Measurements from ENCODE around the gene SIGMAR1.

Gene SIGMAR1

GRCh38 chr9:34625186-34625486, 12.5 kb downstream of the SIGMAR1 start:
- Histone ChIP-seq H3K9ac (ENCODE audit: low read length) (no peak overlapping the region), H2AFZ (ENCODE audit: low read length) (no peak overlapping the region), H3K27ac (ENCODE audit: low read length) (no peak overlapping the region), H3K79me2 (ENCODE audit: low read length) (peaks cover 1% of the 10 kb centered on the region), H3K9me3 (replicated peaks; ENCODE audit: insufficient read depth, low read length) (no peaks in the 10 kb centered on the region), H3K36me3 (replicated peaks; ENCODE audit: insufficient read depth, low read length) (no peaks in the 10 kb centered on the region), H3K4me1 (ENCODE audit: low read length) (peaks cover 9% of the 10 kb centered on the region; the same call in 1 of the 2 replicates), H3K9me2 (replicated peaks; ENCODE audit: insufficient read depth, low read length) (no peaks in the 10 kb centered on the region), H3K4me3 (ENCODE audit: low read length) (no peak overlapping the region), H3K4me2 (ENCODE audit: low read depth, low read length) (no peak overlapping the region), H3F3A (ENCODE audit: insufficient read depth, low read length) (no peaks in the 10 kb centered on the region), H3K27me3 (replicated peaks; ENCODE audit: insufficient read depth, low read length) (peaks cover 72% of the 10 kb centered on the region), H4K20me1 (ENCODE audit: insufficient read depth, low read length) (no peaks in the 10 kb centered on the region)
- DNase-seq: no peak
- TF ChIP-seq EZH2 (optimal IDR thresholded peaks at IDR 0.05; ENCODE audit: low read depth, low read length): no peak
- TF ChIP-seq EZH2phosphoT487 (IDR thresholded peaks at IDR 0.05; ENCODE audit: low read length): no peak
- TF ChIP-seq, protein P1, sequence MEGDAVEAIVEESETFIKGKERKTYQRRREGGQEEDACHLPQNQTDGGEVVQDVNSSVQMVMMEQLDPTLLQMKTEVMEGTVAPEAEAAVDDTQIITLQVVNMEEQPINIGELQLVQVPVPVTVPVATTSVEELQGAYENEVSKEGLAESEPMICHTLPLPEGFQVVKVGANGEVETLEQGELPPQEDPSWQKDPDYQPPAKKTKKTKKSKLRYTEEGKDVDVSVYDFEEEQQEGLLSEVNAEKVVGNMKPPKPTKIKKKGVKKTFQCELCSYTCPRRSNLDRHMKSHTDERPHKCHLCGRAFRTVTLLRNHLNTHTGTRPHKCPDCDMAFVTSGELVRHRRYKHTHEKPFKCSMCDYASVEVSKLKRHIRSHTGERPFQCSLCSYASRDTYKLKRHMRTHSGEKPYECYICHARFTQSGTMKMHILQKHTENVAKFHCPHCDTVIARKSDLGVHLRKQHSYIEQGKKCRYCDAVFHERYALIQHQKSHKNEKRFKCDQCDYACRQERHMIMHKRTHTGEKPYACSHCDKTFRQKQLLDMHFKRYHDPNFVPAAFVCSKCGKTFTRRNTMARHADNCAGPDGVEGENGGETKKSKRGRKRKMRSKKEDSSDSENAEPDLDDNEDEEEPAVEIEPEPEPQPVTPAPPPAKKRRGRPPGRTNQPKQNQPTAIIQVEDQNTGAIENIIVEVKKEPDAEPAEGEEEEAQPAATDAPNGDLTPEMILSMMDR (IDR thresholded peaks at IDR 0.05; ENCODE audit: low read length): no peak

DNA sequence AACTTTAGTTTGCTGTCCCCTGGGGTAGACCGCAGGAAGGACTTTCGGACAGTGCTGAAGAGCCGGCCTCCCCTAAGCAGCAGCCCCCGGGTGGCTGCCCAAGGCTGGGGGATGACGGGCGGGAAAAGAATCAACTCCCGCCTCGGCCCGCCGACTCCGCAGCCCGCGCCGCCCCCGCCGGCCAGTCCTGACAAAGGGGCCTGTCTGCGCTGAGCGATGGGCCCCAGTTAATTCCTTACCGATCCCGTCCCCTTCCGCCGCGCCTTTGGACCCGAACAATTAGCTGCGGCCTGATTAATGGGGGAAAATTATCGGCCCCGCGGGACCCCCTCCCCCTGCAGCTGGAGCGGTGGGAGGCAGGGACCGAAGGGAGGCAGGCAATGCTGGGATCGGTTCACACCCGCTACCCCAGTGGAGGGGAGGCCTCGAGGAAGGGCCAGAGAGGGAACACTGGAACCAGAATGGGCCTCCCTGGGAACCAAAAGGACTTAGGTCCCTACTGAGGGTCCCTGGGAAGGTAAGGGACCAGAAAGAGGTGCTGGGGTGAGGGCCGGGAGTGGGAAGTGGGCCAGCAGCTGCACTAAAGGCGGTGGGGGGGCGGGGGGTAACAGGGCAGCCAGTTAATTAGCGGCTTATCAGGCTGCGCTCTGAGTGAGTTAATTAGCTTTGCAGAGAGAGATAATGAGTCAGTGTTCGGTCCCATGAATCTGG, 13.0 kb downstream of the SIGMAR1 start:
- TF ChIP-seq EZH2phosphoT487 (IDR thresholded peaks at IDR 0.05; ENCODE audit: low read length) (no peak), EZH2 (optimal IDR thresholded peaks at IDR 0.05; ENCODE audit: low read depth, low read length) (no peak)
- TF ChIP-seq, protein P1 (IDR thresholded peaks at IDR 0.05; ENCODE audit: low read length): no peak
- no peak overlapping the region for H3K27ac ChIP-seq (ENCODE audit: low read length)
- peaks cover 67% of the 10 kb centered on the region for H3K27me3 ChIP-seq (replicated peaks; ENCODE audit: insufficient read depth, low read length)
- no peaks in the 10 kb centered on the region for H4K20me1 ChIP-seq (ENCODE audit: insufficient read depth, low read length)
- peaks cover 7% of the 10 kb centered on the region for H3K79me2 ChIP-seq (ENCODE audit: low read length)
- H3K4me3 ChIP-seq (ENCODE audit: low read length): no peak overlapping the region
- no peaks in the 10 kb centered on the region for H3K36me3 ChIP-seq (replicated peaks; ENCODE audit: insufficient read depth, low read length)
- H3K9me3 ChIP-seq (replicated peaks; ENCODE audit: insufficient read depth, low read length): no peaks in the 10 kb centered on the region
- peaks cover 9% of the 10 kb centered on the region; the same call in 1 of the 2 replicates for H3K4me1 ChIP-seq (ENCODE audit: low read length)
- no peaks in the 10 kb centered on the region for H3K9me2 ChIP-seq (replicated peaks; ENCODE audit: insufficient read depth, low read length)
- DNase-seq: no peak
- no peak overlapping the region for H3K9ac ChIP-seq (ENCODE audit: low read length)
- H2AFZ ChIP-seq (ENCODE audit: low read length): no peak overlapping the region
- H3F3A ChIP-seq (ENCODE audit: insufficient read depth, low read length): no peaks in the 10 kb centered on the region
- H3K4me2 ChIP-seq (ENCODE audit: low read depth, low read length): no peak overlapping the region

GRCh38 chr9:34623374-34624235, 14.0 kb downstream of the SIGMAR1 start:
- H3F3A ChIP-seq (ENCODE audit: insufficient read depth, low read length): no peaks in the 10 kb centered on the region
- no peaks in the 10 kb centered on the region for H3K36me3 ChIP-seq (replicated peaks; ENCODE audit: insufficient read depth, low read length)
- H3K4me3 ChIP-seq (ENCODE audit: low read length): no peak overlapping the region
- peaks cover 17% of the 10 kb centered on the region for H3K79me2 ChIP-seq (ENCODE audit: low read length)
- no peaks in the 10 kb centered on the region for H3K9me2 ChIP-seq (replicated peaks; ENCODE audit: insufficient read depth, low read length)
- no peak overlapping the region for H3K27ac ChIP-seq (ENCODE audit: low read length)
- peaks cover 12% of the 10 kb centered on the region; the same call in 1 of the 2 replicates for H3K4me1 ChIP-seq (ENCODE audit: low read length)
- H3K9me3 ChIP-seq (replicated peaks; ENCODE audit: insufficient read depth, low read length): no peaks in the 10 kb centered on the region
- no peak overlapping the region for H3K4me2 ChIP-seq (ENCODE audit: low read depth, low read length)
- no peak overlapping the region for H2AFZ ChIP-seq (ENCODE audit: low read length)
- peaks cover 60% of the 10 kb centered on the region for H3K27me3 ChIP-seq (replicated peaks; ENCODE audit: insufficient read depth, low read length)
- H4K20me1 ChIP-seq (ENCODE audit: insufficient read depth, low read length): no peaks in the 10 kb centered on the region
- H3K9ac ChIP-seq (ENCODE audit: low read length): no peak overlapping the region
- DNase-seq: no peak
- TF ChIP-seq EZH2 (optimal IDR thresholded peaks at IDR 0.05; ENCODE audit: low read depth, low read length) (no peak), EZH2phosphoT487 (IDR thresholded peaks at IDR 0.05; ENCODE audit: low read length) (no peak)
- TF ChIP-seq, protein P1 (IDR thresholded peaks at IDR 0.05; ENCODE audit: low read length): no peak

Measured in MM.1S (cell line).